Caco-2 (cell line): ENCODE data around the gene CNDP1. TPM values are rescaled to one million over a fixed set of nuclear protein-coding genes. Genes with fewer than 3 reads are reported as not detected.

Experiments
- BruUV-seq: library from RNA; stranded (reverse); fragments of 400-500 nt; replicated peaks from 2 replicates; lab custom pipeline; 2021; lab: Mats Ljungman, UMichigan
- CTCF ChIA-PET: fragments of 300-600 bp; sonication (Branson Sonifier 250); formaldehyde crosslinking; loops from one replicate; lab custom pipeline; 2022; ENCODE audit warnings: antibody characterized with exemption; lab: Charles Lee
- POLR2A ChIA-PET: fragments of 300-600 bp; sonication (Branson Sonifier 250); formaldehyde crosslinking; loops from one replicate; lab custom pipeline; 2022; ENCODE audit warnings: antibody characterized with exemption; lab: Charles Lee
- DNase-seq, 2 experiments: peaks; one replicate each; pipeline versions ENCODE4 v3.0.0 to v3.0.0-alpha.2; 2020 to 2022
- H3K27me3 ChIP-seq: replicated peaks from 2 replicates; pipeline ENCODE4 v1.6.0; 2011; ENCODE audit warnings: low read length; ENCODE audit not compliant: control insufficient read depth, insufficient read depth
- H3K36me3 ChIP-seq: 2 replicates; pipeline ENCODE4 v1.5.1; 2011; ENCODE audit warnings: low read length; ENCODE audit not compliant: control insufficient read depth, insufficient read depth
- H3K4me1 ChIP-seq: fragments of 250-450 bp; sonication (Bioruptor Pico); 2 replicates; pipeline ENCODE4 v1.5.1; 2020; ENCODE audit warnings: mild to moderate bottlenecking
- H3K4me3 ChIP-seq: 2 replicates; pipeline ENCODE4 v1.5.1; 2011; ENCODE audit warnings: low read depth, mild to moderate bottlenecking, control low read depth, low read length
- H3K9me3 ChIP-seq: fragments of 250-450 bp; sonication (Bioruptor Pico); 2 replicates; pipeline ENCODE4 v1.5.1; 2020; ENCODE audit warnings: mild to moderate bottlenecking, moderate library complexity
- H3K27ac Mint-ChIP-seq: one replicate; pipeline ENCODE4 v1.8.0; 2022; ENCODE audit warnings: mixed read lengths; ENCODE audit not compliant: unreplicated experiment
- H3K27me3 Mint-ChIP-seq: one replicate; pipeline ENCODE4 v1.8.0; 2022; ENCODE audit warnings: mixed read lengths; ENCODE audit not compliant: insufficient read depth, unreplicated experiment
- H3K36me3 Mint-ChIP-seq: one replicate; pipeline ENCODE4 v1.8.0; 2022; ENCODE audit warnings: mild to moderate bottlenecking, mixed read lengths; ENCODE audit not compliant: insufficient read depth, unreplicated experiment
- H3K4me1 Mint-ChIP-seq: one replicate; pipeline ENCODE4 v1.8.0; 2022; ENCODE audit warnings: low read depth, mixed read lengths; ENCODE audit not compliant: unreplicated experiment
- H3K4me3 Mint-ChIP-seq: one replicate; pipeline ENCODE4 v1.8.0; 2022; ENCODE audit warnings: mild to moderate bottlenecking, moderate library complexity, mixed read lengths; ENCODE audit not compliant: unreplicated experiment
- H3K9me3 Mint-ChIP-seq: one replicate; pipeline ENCODE4 v1.8.0; 2022; ENCODE audit warnings: mixed read lengths; ENCODE audit not compliant: unreplicated experiment
- intact Hi-C: fragments of 100-400 bp; cut with micrococcal nuclease; formaldehyde crosslinking; loops from one replicate; pipeline ENCODE4 v1.10.0; 2022; ENCODE audit not compliant: unreplicated experiment
- total RNA-seq: library from RNA; stranded (reverse); gene quantifications from 2 replicates; pipeline ENCODE4 v1.2.3, GENCODE V29; 2022
- TF ChIP-seq, protein P1 (sequence below), 2 experiments: fragments of 200-600 bp in 1 of 2; IDR thresholded peaks; 1 replicate in 1 of 2; 2 replicates in 1 of 2; pipeline versions ENCODE4 v1.5.1 to v1.8.0; 2011 to 2022; ENCODE audit warnings: antibody characterized with exemption in 1 of 2, control low read depth in 1 of 2, inconsistent platforms in 1 of 2, low read depth in 1 of 2, low read length in 1 of 2, mild to moderate bottlenecking in 1 of 2, moderate library complexity in 1 of 2; ENCODE audit not compliant: insufficient read depth in 1 of 2, severe bottlenecking in 1 of 2, unreplicated experiment in 1 of 2

Gene CNDP1
- total RNA-seq, 1 experiment from 2014 or later: 0.48 TPM

GRCh38 chr18:74631623-74632350, 97.5 kb downstream of the CNDP1 start:
- TF ChIP-seq, protein P1, sequence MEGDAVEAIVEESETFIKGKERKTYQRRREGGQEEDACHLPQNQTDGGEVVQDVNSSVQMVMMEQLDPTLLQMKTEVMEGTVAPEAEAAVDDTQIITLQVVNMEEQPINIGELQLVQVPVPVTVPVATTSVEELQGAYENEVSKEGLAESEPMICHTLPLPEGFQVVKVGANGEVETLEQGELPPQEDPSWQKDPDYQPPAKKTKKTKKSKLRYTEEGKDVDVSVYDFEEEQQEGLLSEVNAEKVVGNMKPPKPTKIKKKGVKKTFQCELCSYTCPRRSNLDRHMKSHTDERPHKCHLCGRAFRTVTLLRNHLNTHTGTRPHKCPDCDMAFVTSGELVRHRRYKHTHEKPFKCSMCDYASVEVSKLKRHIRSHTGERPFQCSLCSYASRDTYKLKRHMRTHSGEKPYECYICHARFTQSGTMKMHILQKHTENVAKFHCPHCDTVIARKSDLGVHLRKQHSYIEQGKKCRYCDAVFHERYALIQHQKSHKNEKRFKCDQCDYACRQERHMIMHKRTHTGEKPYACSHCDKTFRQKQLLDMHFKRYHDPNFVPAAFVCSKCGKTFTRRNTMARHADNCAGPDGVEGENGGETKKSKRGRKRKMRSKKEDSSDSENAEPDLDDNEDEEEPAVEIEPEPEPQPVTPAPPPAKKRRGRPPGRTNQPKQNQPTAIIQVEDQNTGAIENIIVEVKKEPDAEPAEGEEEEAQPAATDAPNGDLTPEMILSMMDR (IDR thresholded peaks at IDR 0.05; ENCODE audit: insufficient read depth in 1 of 2, low read depth in 1 of 2, low read length in 1 of 2, severe bottlenecking in 1 of 2, unreplicated experiment in 1 of 2): no peak
- Mint-ChIP-seq H3K9me3 (no peaks in the 10 kb centered on the region), H3K36me3 (no peaks in the 10 kb centered on the region), H3K4me3 (no peak overlapping the region), H3K27me3 (no peaks in the 10 kb centered on the region), H3K4me1 (no peaks in the 10 kb centered on the region), H3K27ac (no peak overlapping the region)
- ChIA-PET CTCF (no interaction called here), POLR2A (no interaction called here)
- Histone ChIP-seq H3K36me3 (no peaks in the 10 kb centered on the region), H3K4me1 (no peaks in the 10 kb centered on the region), H3K9me3 (no peaks in the 10 kb centered on the region), H3K4me3 (no peak overlapping the region), H3K27me3 (no peaks in the 10 kb centered on the region)
- intact Hi-C loops: no loop called here
- no peak for DNase-seq
- BruUV-seq: no TSS peak

GRCh38 chr18:74632351-74632679, 98.0 kb downstream of the CNDP1 start:
- ChIA-PET CTCF (no interaction called here), POLR2A (no interaction called here)
- H3K27ac Mint-ChIP-seq: no peak overlapping the region
- Histone ChIP-seq H3K36me3 (no peaks in the 10 kb centered on the region), H3K4me1 (no peaks in the 10 kb centered on the region), H3K27me3 (no peaks in the 10 kb centered on the region), H3K4me3 (no peak overlapping the region), H3K9me3 (no peaks in the 10 kb centered on the region)
- no peaks in the 10 kb centered on the region for H3K27me3 Mint-ChIP-seq
- TF ChIP-seq, protein P1 (IDR thresholded peaks at IDR 0.05; ENCODE audit: insufficient read depth in 1 of 2, low read depth in 1 of 2, low read length in 1 of 2, severe bottlenecking in 1 of 2, unreplicated experiment in 1 of 2): no peak
- H3K36me3 Mint-ChIP-seq: no peaks in the 10 kb centered on the region
- no TSS peak for BruUV-seq
- H3K9me3 Mint-ChIP-seq: no peaks in the 10 kb centered on the region
- H3K4me1 Mint-ChIP-seq: no peaks in the 10 kb centered on the region
- H3K4me3 Mint-ChIP-seq: no peak overlapping the region
- intact Hi-C loops: no loop called here
- no peak for DNase-seq

GRCh38 chr18:74632856-74633255, 98.6 kb downstream of the CNDP1 start:
- POLR2A ChIA-PET: no interaction called here

More at GRCh38 chr18:74632856-74633255, 98.6 kb downstream of the CNDP1 start:
- no peaks in the 10 kb centered on the region for H3K4me1 Mint-ChIP-seq
- Histone ChIP-seq H3K27me3 (no peaks in the 10 kb centered on the region), H3K4me3 (no peak overlapping the region), H3K9me3 (no peaks in the 10 kb centered on the region), H3K36me3 (no peaks in the 10 kb centered on the region), H3K4me1 (no peaks in the 10 kb centered on the region)
- TF ChIP-seq, protein P1 (IDR thresholded peaks at IDR 0.05; ENCODE audit: insufficient read depth in 1 of 2, low read depth in 1 of 2, low read length in 1 of 2, severe bottlenecking in 1 of 2, unreplicated experiment in 1 of 2): no peak
- no peaks in the 10 kb centered on the region for H3K27me3 Mint-ChIP-seq
- no peak overlapping the region for H3K27ac Mint-ChIP-seq
- no peak for DNase-seq
- H3K9me3 Mint-ChIP-seq: no peaks in the 10 kb centered on the region
- intact Hi-C loops: no loop called here
- CTCF ChIA-PET: no interaction called here
- H3K36me3 Mint-ChIP-seq: no peaks in the 10 kb centered on the region
- H3K4me3 Mint-ChIP-seq: no peak overlapping the region
- no TSS peak for BruUV-seq
